Thyroid gland (tissue), 4 donors: ENCODE measurements around the gene ZNF107. TPM values are rescaled to one million over a fixed set of nuclear protein-coding genes. Genes with fewer than 3 reads are reported as not detected.

Source experiments
- DNase-seq, 2 donors: peaks; one replicate each; pipeline ENCODE4 v3.0.0-alpha.2; 2019
- H3K27ac ChIP-seq, 3 donors: fragments of 200-600 bp; sonication (generic); 1 replicate in 2 of 3; 2 replicates in 1 of 3; pipeline ENCODE4 v1.5.1; 2016 to 2019; ENCODE audit warnings: mild to moderate bottlenecking in 1 of 3, moderate library complexity in 1 of 3
- H3K27me3 ChIP-seq: fragments of 200-600 bp; sonication (generic); one replicate; pipeline ENCODE4 v1.5.1; 2019
- H3K36me3 ChIP-seq, 2 donors: fragments of 200-600 bp; sonication (generic); one replicate each; pipeline ENCODE4 v1.5.1; 2016 to 2019
- H3K4me1 ChIP-seq, 2 donors: fragments of 200-600 bp; sonication (generic); one replicate each; pipeline ENCODE4 v1.5.1; 2017 to 2019
- H3K4me3 ChIP-seq, 3 donors: fragments of 200-600 bp; sonication (generic); replicated peaks in 1 of 3; 1 replicate in 2 of 3; 2 replicates in 1 of 3; pipeline ENCODE4 v1.5.1; 2016; ENCODE audit warnings: mild to moderate bottlenecking in 1 of 3
- H3K9me3 ChIP-seq: fragments of 200-600 bp; sonication (generic); one replicate; pipeline ENCODE4 v1.5.1; 2017
- POLR2A ChIP-seq, 2 donors: fragments of 450-650 bp; IDR thresholded peaks; one replicate each; pipeline ENCODE4 v1.6.1; 2017; ENCODE audit warnings: antibody characterized with exemption in 2 of 2, mild to moderate bottlenecking in 2 of 2, moderate library complexity in 1 of 2
- WGBS, 2 donors: methylation state at CpG; one replicate each; pipeline ENCODE4 v1.1.5; 2017; 5-methylcytosine and 5-hydroxymethylcytosine counted together
- intact Hi-C: fragments of 100-400 bp; cut with DNase I; formaldehyde crosslinking; loops from one replicate; pipeline ENCODE4 v1.15.1; 2023
- total RNA-seq, 4 donors: library from RNA; depleted of rRNA; stranded (reverse); fragments of >200 nt; gene quantifications; one replicate each; pipeline ENCODE4 v1.2.3, GENCODE V29; 2016
- TF ChIP-seq, protein P1 (sequence below), 6 experiments: fragments of 200-600 bp in 3 of 6; fragments of 450-650 bp in 3 of 6; sonication (generic) in 3 of 6; IDR thresholded peaks; one replicate each; pipeline ENCODE4 v1.5.1; 2016 to 2019; ENCODE audit warnings: antibody characterized with exemption in 6 of 6, mild to moderate bottlenecking in 2 of 6, inconsistent platforms in 1 of 6, moderate library complexity in 1 of 6

The ZNF107 gene
- total RNA-seq, 4 donors from 2014 or later: 8.5 to 16.4 (median 12.9) TPM

DNA sequence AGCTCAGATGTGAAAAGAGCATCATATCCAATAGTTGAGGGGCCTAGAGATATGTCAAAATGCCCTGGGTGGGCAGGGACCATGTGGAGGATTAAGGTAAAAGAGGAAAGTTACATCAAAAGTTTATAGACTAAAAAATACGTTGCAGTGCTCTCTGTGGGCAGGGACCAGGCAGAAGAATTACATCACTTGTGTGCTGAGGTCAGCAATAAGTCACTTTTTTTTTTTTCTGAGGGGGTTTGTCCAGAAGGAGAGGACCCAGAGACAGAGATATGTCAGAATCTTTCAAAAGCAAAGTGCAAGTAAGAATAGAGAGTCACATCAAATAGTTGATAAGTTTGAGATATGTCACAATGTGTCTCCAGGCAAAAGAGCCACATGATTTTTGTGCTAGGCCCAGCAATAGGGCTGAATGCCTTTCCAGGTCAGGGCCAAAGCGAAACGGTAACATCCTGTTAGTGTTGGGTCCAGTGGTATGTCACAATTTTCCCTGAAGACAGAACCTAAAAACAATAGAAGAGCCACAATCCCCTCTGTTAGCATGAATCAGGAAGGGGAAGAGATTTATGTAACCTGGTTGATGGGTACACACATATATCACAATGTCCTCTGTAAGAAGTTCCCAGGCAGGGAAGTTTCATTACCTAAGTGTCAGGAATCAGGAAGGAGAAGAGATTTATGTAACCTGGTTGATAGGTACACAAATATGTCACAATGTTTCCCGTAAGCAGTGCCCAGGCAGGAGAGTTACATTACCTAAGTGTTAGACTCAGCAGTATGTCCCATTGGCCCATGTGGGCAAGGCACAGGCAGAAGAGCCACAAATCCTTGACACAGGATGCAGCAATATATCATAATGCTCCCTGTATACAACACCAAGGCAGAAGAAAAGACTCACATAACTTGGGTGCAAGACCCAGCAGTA lies 28.1 kb upstream of the ZNF107 start:
- Histone ChIP-seq H3K27ac (no peak overlapping the region), H3K4me3 (no peak overlapping the region), H3K9me3 (no peaks in the 10 kb centered on the region), H3K4me1 (no peaks in the 10 kb centered on the region), H3K36me3 (no peaks in the 10 kb centered on the region), H3K27me3 (no peaks in the 10 kb centered on the region)
- TF ChIP-seq, protein P1, sequence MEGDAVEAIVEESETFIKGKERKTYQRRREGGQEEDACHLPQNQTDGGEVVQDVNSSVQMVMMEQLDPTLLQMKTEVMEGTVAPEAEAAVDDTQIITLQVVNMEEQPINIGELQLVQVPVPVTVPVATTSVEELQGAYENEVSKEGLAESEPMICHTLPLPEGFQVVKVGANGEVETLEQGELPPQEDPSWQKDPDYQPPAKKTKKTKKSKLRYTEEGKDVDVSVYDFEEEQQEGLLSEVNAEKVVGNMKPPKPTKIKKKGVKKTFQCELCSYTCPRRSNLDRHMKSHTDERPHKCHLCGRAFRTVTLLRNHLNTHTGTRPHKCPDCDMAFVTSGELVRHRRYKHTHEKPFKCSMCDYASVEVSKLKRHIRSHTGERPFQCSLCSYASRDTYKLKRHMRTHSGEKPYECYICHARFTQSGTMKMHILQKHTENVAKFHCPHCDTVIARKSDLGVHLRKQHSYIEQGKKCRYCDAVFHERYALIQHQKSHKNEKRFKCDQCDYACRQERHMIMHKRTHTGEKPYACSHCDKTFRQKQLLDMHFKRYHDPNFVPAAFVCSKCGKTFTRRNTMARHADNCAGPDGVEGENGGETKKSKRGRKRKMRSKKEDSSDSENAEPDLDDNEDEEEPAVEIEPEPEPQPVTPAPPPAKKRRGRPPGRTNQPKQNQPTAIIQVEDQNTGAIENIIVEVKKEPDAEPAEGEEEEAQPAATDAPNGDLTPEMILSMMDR (IDR thresholded peaks at IDR 0.05): no peak
- TF ChIP-seq POLR2A (IDR thresholded peaks at IDR 0.05): no peak
- intact Hi-C loops: no loop called here
- no peak for DNase-seq
- WGBS, 2 donors: 71 to 75% methylated on average over 4 of the region's 4 CpGs

DNA sequence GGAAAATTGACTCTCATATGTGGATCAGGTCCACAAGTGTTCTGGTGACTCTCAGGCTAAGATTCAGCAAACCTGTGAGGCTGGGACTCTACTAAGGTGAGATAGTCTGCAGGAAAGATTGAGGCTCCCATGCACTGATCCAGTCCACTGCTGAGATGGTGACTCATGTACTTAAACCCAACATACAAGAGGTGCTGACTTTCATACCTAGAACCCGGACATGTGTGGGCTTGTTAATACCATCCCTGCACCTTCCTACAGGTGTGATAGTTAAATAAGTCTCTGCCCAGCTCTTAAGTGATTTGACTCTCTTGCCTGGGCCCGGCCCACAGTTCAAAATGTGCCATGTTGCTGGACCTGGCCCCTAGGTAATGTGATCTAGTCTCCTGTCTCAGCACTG lies 27.1 kb upstream of the ZNF107 start:
- 86% methylated on average over 2 of the region's 2 CpGs for WGBS, 2 donors
- no peak overlapping the region for H3K4me3 ChIP-seq
- intact Hi-C loops: no loop called here
- no peaks in the 10 kb centered on the region for H3K27me3 ChIP-seq
- TF ChIP-seq POLR2A (IDR thresholded peaks at IDR 0.05): no peak
- TF ChIP-seq, protein P1 (IDR thresholded peaks at IDR 0.05): no peak
- H3K27ac ChIP-seq: no peak overlapping the region
- no peaks in the 10 kb centered on the region for H3K9me3 ChIP-seq
- DNase-seq: no peak
- H3K4me1 ChIP-seq: no peaks in the 10 kb centered on the region
- no peaks in the 10 kb centered on the region for H3K36me3 ChIP-seq

DNA sequence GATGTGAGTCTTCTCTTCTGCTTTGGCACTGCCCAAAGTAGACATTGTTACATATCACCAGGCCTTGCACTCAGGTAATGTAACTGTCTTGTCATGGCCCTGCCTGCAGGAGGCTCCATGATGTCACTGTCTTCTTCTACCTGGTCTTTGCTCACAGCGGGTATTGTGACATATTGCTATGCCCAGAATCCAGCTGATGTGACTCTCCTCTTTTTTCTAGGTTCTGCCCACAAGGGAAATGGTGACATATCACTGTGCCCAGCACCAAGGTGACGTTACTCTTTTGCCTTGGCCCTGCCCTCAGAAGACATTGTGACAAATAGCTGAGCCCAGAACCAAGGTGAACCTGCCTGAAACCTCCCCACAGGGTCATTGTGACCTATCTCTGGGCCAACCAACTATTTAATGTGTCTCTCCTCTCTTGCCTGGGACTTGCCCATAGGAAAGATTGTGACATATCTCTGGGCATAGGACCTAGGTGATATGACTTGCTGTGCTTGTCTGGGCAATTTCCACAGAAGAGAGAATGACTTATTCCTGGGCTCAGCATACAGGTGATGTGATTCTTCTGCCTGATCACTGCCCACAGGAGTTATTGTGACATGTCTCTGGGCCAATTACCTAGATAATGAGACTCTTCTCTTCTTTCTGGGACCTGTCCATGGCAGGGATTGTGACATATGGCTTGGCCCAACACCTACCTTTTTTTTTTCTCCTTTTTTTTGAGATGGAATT lies 26.5 kb upstream of the ZNF107 start:
- intact Hi-C loops: no loop called here
- no peaks in the 10 kb centered on the region for H3K4me1 ChIP-seq
- no peak overlapping the region for H3K27ac ChIP-seq
- no peak overlapping the region for H3K4me3 ChIP-seq
- WGBS, 2 donors: 57 to 88% methylated on average over 2 of the region's 2 CpGs
- H3K9me3 ChIP-seq: no peaks in the 10 kb centered on the region
- no peaks in the 10 kb centered on the region for H3K36me3 ChIP-seq
- DNase-seq: no peak
- H3K27me3 ChIP-seq: no peaks in the 10 kb centered on the region
- TF ChIP-seq, protein P1 (IDR thresholded peaks at IDR 0.05): no peak
- no peak for TF ChIP-seq POLR2A (IDR thresholded peaks at IDR 0.05)

DNA sequence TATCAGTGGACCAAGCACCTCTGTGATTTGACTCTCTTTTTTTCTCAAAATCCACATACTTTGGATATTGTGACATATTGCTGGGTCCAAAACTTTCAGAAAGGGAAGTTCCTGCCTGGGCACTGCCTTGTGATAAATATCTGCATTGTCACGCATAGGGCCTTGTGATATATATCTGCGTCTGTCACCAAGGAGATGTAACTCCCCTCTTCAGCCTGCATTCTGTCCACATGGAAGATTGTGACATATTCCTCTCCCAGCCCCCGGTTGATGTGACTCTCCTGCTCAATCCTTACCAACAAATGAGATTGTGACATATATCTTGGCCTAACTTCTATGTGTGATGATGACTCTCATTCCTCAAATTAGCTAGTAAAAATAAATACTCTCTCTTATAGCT lies 25.4 kb upstream of the ZNF107 start:
- Histone ChIP-seq H3K4me1 (no peaks in the 10 kb centered on the region), H3K27ac (no peak overlapping the region), H3K4me3 (no peak overlapping the region), H3K9me3 (no peaks in the 10 kb centered on the region), H3K27me3 (no peaks in the 10 kb centered on the region), H3K36me3 (no peaks in the 10 kb centered on the region)
- TF ChIP-seq, protein P1 (IDR thresholded peaks at IDR 0.05): no peak
- no peak for TF ChIP-seq POLR2A (IDR thresholded peaks at IDR 0.05)
- DNase-seq: no peak
- intact Hi-C loops: no loop called here
- WGBS, 2 donors: 75 to 85% methylated on average over 3 of the region's 3 CpGs

DNA sequence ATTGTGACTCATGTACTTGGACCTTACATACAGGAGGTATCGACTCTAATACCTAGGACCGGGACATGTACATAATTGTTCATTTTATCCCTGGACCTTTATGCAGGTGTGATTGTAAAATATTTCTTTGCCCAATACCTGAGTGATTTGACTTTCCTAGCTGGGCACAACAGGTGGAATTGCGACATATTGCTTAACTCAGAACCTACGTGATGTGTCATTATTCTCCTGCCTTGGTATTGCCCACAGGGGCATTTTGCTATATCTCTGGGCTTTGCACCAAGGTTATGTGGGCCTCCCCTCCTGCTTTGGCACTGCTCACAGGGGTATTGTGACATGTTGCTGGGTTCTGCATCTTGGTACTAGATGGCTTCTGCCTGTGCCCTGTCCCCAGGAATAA lies 23.9 kb upstream of the ZNF107 start:
- Histone ChIP-seq H3K27ac (no peak overlapping the region), H3K4me1 (no peaks in the 10 kb centered on the region), H3K9me3 (no peaks in the 10 kb centered on the region), H3K4me3 (no peak overlapping the region), H3K27me3 (no peaks in the 10 kb centered on the region), H3K36me3 (no peaks in the 10 kb centered on the region)
- TF ChIP-seq, protein P1 (IDR thresholded peaks at IDR 0.05): no peak
- TF ChIP-seq POLR2A (IDR thresholded peaks at IDR 0.05): no peak
- WGBS, 2 donors: 92 to 95% methylated on average over 4 of the region's 4 CpGs
- intact Hi-C loops: no loop called here
- no peak for DNase-seq
